ENCODE data around the gene SMARCD2. TPM values are rescaled to one million over a fixed set of nuclear protein-coding genes. Genes with fewer than 3 reads are reported as not detected.
"Not testable (repeated sequence)": the region's sequence is repeated elsewhere in the genome, so short reads cannot be mapped to it uniquely, and the experiment has no call there.

SMARCD2 gene
- total and polyA plus RNA-seq, 2 of the 13 experiments (the other 11 are each of a cell fraction or from before 2014, with no cell fraction given) = 122 to 150 TPM

GRCh38 chr17:63856425-63856824 lies 13.9 kb upstream of the SMARCD2 start:
- H3K9me3 ChIP-seq (ENCODE audit: low read length); ATAC-seq; in situ Hi-C loops (cut with HindIII; ENCODE audit: extremely low pct_ligation_motif_present, low pct_unique_long_range_greater_than_20kb); BruUV-seq (replicated peaks); H3K4me3 ChIP-seq (replicated peaks in 1 of 3; ENCODE audit: insufficient read depth in 1 of 3, low read depth in 2 of 3, low read length in 3 of 3); intact Hi-C loops (cut with micrococcal nuclease; ENCODE audit: unreplicated experiment); DNase-seq (ENCODE audit: low spot score); H3K79me2 ChIP-seq (ENCODE audit: insufficient read depth, low read length); H4K20me1 ChIP-seq (ENCODE audit: insufficient read depth, low read length); H3K36me3 ChIP-seq (replicated peaks in 1 of 2; ENCODE audit: control insufficient read depth in 1 of 2, insufficient read depth in 2 of 2, low read length in 2 of 2); H2AFZ ChIP-seq (ENCODE audit: low read length); FAIRE-seq; H3K9ac ChIP-seq (ENCODE audit: insufficient read depth, low read depth, low read length); H3K27ac ChIP-seq (ENCODE audit: extremely low read length, insufficient read depth, low read length): not testable (repeated sequence)
- ChIA-PET CTCF (ENCODE audit: low intra/inter-chr PET ratio, low total read pairs) (interaction anchor here (0.6 to 1.5 kb wide), 2 partner anchors 22 to 477 kb away, joined by 3 read pairs; no protein-coding TSS in a partner anchor), POLR2A (interaction anchor here (0.7 kb wide), 1 partner anchor 83 kb away, joined by 3 read pairs; the partner anchor contains the start of gene CCDC47)
- WGBS (ENCODE audit: low lambda C conversion rate) = 84% methylated on average over 8 of the region's 8 CpGs
- Histone ChIP-seq H3K4me1 (ENCODE audit: insufficient read depth, low read length) (peaks cover 51% of the 10 kb centered on the region), H3K4me2 (ENCODE audit: low read depth, low read length) (0 out of 2 replicates have a peak overlapping the region, but pooled peaks have one; percentile 58), H3K27me3 (ENCODE audit: control insufficient read depth in 1 of 2, insufficient read depth in 2 of 2, low read length in 2 of 2) (peaks cover 5 to 25% of the 10 kb centered on the region in 2 experiments; a peak in 3 of 5 replicates)
- 0 out of 2 replicates have a peak, but pooled peaks have one; percentile 2 for TF ChIP-seq GABPB1 (CRISPR knock-in tag; IDR thresholded peaks at IDR 0.05)

DNA sequence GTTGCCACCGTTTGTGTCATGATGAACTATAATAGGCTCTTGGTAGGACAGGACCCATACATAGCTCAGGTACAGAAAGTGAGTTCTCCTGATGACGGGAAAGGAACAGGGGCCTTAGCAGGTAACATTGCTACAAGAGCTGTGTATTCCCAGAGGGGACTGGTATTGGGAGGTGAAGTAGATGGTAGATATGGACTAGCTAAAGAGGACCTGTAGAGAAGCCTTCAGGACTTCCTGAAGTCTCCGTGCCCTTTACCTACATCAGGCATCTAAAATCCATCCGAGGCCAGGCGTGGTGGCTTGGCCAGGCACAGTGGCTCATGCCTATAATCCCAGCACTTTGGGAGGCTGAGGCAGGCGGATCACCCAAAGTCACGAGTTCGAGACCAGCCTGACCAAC lies 12.7 kb upstream of the SMARCD2 start:
- no peaks in the 10 kb centered on the region for H3K79me2 ChIP-seq (ENCODE audit: insufficient read depth, low read length)
- H2AFZ ChIP-seq (ENCODE audit: low read length) = no peak overlapping the region
- H3K9me3 ChIP-seq (ENCODE audit: low read length) = no peaks in the 10 kb centered on the region
- BruUV-seq (replicated peaks) = no TSS peak
- H3K27ac ChIP-seq (ENCODE audit: extremely low read length, insufficient read depth, low read length) = peak overlapping the region; percentile 58
- no peak for DNase-seq (ENCODE audit: low spot score)
- 74% methylated on average over 8 of the region's 8 CpGs for WGBS (ENCODE audit: low lambda C conversion rate)
- no peak for FAIRE-seq
- H3K4me3 ChIP-seq (replicated peaks in 1 of 3; ENCODE audit: insufficient read depth in 1 of 3, low read depth in 2 of 3, low read length in 3 of 3) = no peak overlapping the region
- no peak overlapping the region; the same call in 1 of the 2 replicates for H3K9ac ChIP-seq (ENCODE audit: insufficient read depth, low read depth, low read length)
- no peaks in the 10 kb centered on the region for H3K36me3 ChIP-seq (replicated peaks in 1 of 2; ENCODE audit: control insufficient read depth in 1 of 2, insufficient read depth in 2 of 2, low read length in 2 of 2)
- in situ Hi-C loops (cut with HindIII; ENCODE audit: extremely low pct_ligation_motif_present, low pct_unique_long_range_greater_than_20kb) (no loop called here), intact Hi-C loops (cut with micrococcal nuclease; ENCODE audit: unreplicated experiment) (no loop called here)
- H3K27me3 ChIP-seq (ENCODE audit: control insufficient read depth in 1 of 2, insufficient read depth in 2 of 2, low read length in 2 of 2) = peaks cover 0 to 13% of the 10 kb centered on the region in 2 experiments; a peak in 3 of 5 replicates
- peaks cover 56% of the 10 kb centered on the region for H3K4me1 ChIP-seq (ENCODE audit: insufficient read depth, low read length)
- ATAC-seq = peak; percentile 6
- no peaks in the 10 kb centered on the region for H4K20me1 ChIP-seq (ENCODE audit: insufficient read depth, low read length)
- POLR2A ChIA-PET = interaction anchor here (1.4 kb wide), 1 partner anchor 12 kb away, joined by 5 read pairs; no protein-coding TSS in a partner anchor
- H3K4me2 ChIP-seq (ENCODE audit: low read depth, low read length) = peak overlapping the region; percentile 65
- CTCF ChIA-PET (ENCODE audit: low intra/inter-chr PET ratio, low total read pairs) = no interaction called here
- TF ChIP-seq IRX3 (CRISPR knock-in tag; IDR thresholded peaks at IDR 0.05; ENCODE audit: borderline replicate concordance, low read depth) = 0 out of 2 replicates have a peak, but pooled peaks have one; percentile 53
- TF ChIP-seq ZNF572 (CRISPR knock-in tag; IDR thresholded peaks at IDR 0.05) = 0 out of 2 replicates have a peak, but pooled peaks have one; percentile 68
- TF ChIP-seq HOXA3 (CRISPR knock-in tag; IDR thresholded peaks at IDR 0.05) = peak; percentile 2; the same call in 1 of the 2 replicates
- TF ChIP-seq SP140L (CRISPR knock-in tag; IDR thresholded peaks at IDR 0.05; ENCODE audit: borderline replicate concordance) = no peak
- TF ChIP-seq, protein P1, sequence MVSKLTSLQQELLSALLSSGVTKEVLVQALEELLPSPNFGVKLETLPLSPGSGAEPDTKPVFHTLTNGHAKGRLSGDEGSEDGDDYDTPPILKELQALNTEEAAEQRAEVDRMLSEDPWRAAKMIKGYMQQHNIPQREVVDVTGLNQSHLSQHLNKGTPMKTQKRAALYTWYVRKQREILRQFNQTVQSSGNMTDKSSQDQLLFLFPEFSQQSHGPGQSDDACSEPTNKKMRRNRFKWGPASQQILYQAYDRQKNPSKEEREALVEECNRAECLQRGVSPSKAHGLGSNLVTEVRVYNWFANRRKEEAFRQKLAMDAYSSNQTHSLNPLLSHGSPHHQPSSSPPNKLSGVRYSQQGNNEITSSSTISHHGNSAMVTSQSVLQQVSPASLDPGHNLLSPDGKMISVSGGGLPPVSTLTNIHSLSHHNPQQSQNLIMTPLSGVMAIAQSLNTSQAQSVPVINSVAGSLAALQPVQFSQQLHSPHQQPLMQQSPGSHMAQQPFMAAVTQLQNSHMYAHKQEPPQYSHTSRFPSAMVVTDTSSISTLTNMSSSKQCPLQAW (CRISPR knock-in tag; IDR thresholded peaks at IDR 0.05) = 0 out of 2 replicates have a peak, but pooled peaks have one; percentile 6
- TF ChIP-seq ZNF296 (CRISPR knock-in tag; conservative IDR thresholded peaks at IDR 0.05) = no peak
- TF ChIP-seq ZNF501 (CRISPR knock-in tag; IDR thresholded peaks at IDR 0.05) = 0 out of 2 replicates have a peak, but pooled peaks have one; percentile 28
- TF ChIP-seq ZNF556 (CRISPR knock-in tag; IDR thresholded peaks at IDR 0.05; ENCODE audit: borderline replicate concordance) = 0 out of 2 replicates have a peak, but pooled peaks have one; percentile 2
- TF ChIP-seq ZNF343 (CRISPR knock-in tag; IDR thresholded peaks at IDR 0.05) = no peak
- TF ChIP-seq SP4 (CRISPR knock-in tag; IDR thresholded peaks at IDR 0.05) = 0 out of 2 replicates have a peak, but pooled peaks have one; percentile 38
- TF ChIP-seq ZNF713 (CRISPR knock-in tag; IDR thresholded peaks at IDR 0.05) = no peak
